Stimulated activated CD4-positive, alpha-beta T cell treated with anti-CD3 and anti-CD28 coated beads, Interleukin-2, amount 100 ng/mL, for 48 hours (primary cell): ENCODE data around the gene NELFB.

Experiments
- DNase-seq, 2 donors: peaks; one replicate each; pipeline ENCODE4 v3.0.0-alpha.2; 2020

The NELFB gene

GRCh38 chr9:137268538-137269201, 13.5 kb downstream of the NELFB start:
- no peak for DNase-seq

GRCh38 chr9:137269231-137269772, 14.2 kb downstream of the NELFB start:
- DNase-seq = no peak

GRCh38 chr9:137270929-137271695, 16.0 kb downstream of the NELFB start:
- DNase-seq = no peak

- DNase-seq = no peak
Measured at GRCh38 chr9:137271696-137272076, 16.6 kb downstream of the NELFB start.

- no peak for DNase-seq
Measured at GRCh38 chr9:137272241-137273094, 17.3 kb downstream of the NELFB start.

GRCh38 chr9:137273095-137273490, 18.0 kb downstream of the NELFB start:
- DNase-seq = no peak

GRCh38 chr9:137273611-137274320, 18.6 kb downstream of the NELFB start:
- DNase-seq = no peak

GRCh38 chr9:137275203-137275587, 20.1 kb downstream of the NELFB start:
- DNase-seq = no peak

GRCh38 chr9:137275588-137276472, 20.7 kb downstream of the NELFB start:
- no peak for DNase-seq

- no peak for DNase-seq
Measured at GRCh38 chr9:137276473-137277328, 21.6 kb downstream of the NELFB start.

- DNase-seq = no peak
Measured at GRCh38 chr9:137277329-137278041, 22.4 kb downstream of the NELFB start, which contains the start of gene TOR4A. Gene TOR4A (plus strand): TSS chr9:137277726. CDS start chr9:137278690, 964 bp downstream.

- DNase-seq = no peak
Measured at GRCh38 chr9:137278061-137278701, 23.1 kb downstream of the NELFB start.

- no peak for DNase-seq
Measured at GRCh38 chr9:137278721-137279711, 23.9 kb downstream of the NELFB start.

- DNase-seq = no peak
Measured at GRCh38 chr9:137279741-137280473, 24.8 kb downstream of the NELFB start.

- DNase-seq = no peak
Measured at GRCh38 chr9:137280474-137281344, 25.6 kb downstream of the NELFB start.
